HL-60/S4 treated with phorbol 12-myristate 13-acetate at 8.2 ng/mL for 4 days and 3 days (cell line): ENCODE measurements around the gene FAM110C.
"Not testable (repeated sequence)": the region's sequence is repeated elsewhere in the genome, so short reads cannot be mapped to it uniquely, and the experiment has no call there.

Experiments used
- in situ Hi-C: fragments of 300-500 bp; cut with MboI; formaldehyde crosslinking; loops from 2 replicates; pipeline ENCODE4 v1.15.0; 2022; ENCODE audit warnings: low sequenced_read_pairs

FAM110C gene

GRCh38 chr2:46471-47345 lies at the start of gene FAM110C:
Gene FAM110C (minus strand): TSS chr2:46505. CDS start chr2:46385, 120 bp downstream.
- in situ Hi-C loops, result no loop called here

- in situ Hi-C loops, result no loop called here
Observed at GRCh38 chr2:92326-92725, 46.0 kb upstream of the FAM110C start.

- in situ Hi-C loops, result no loop called here
Observed at GRCh38 chr2:90645-91312, 44.5 kb upstream of the FAM110C start.

GRCh38 chr2:85761-86160 lies 39.5 kb upstream of the FAM110C start:
- in situ Hi-C loops, result no loop called here

GRCh38 chr2:84121-84520 lies 37.8 kb upstream of the FAM110C start:
- in situ Hi-C loops, result no loop called here

GRCh38 chr2:80971-81736 lies 34.8 kb upstream of the FAM110C start:
- in situ Hi-C loops, result no loop called here

- in situ Hi-C loops, result no loop called here
Observed at GRCh38 chr2:80378-80777, 34.1 kb upstream of the FAM110C start.

- in situ Hi-C loops, result no loop called here
Observed at GRCh38 chr2:71309-72035, 25.2 kb upstream of the FAM110C start.

- in situ Hi-C loops, result no loop called here
Observed at GRCh38 chr2:69366-70344, 23.4 kb upstream of the FAM110C start.

GRCh38 chr2:68637-69036 lies 22.3 kb upstream of the FAM110C start:
- in situ Hi-C loops, result not testable (repeated sequence)

GRCh38 chr2:66853-67252 lies 20.5 kb upstream of the FAM110C start:
- in situ Hi-C loops, result no loop called here

- in situ Hi-C loops, result no loop called here
Observed at GRCh38 chr2:65121-65520, 18.8 kb upstream of the FAM110C start.

GRCh38 chr2:55587-56448 lies 9.5 kb upstream of the FAM110C start:
- in situ Hi-C loops, result no loop called here

GRCh38 chr2:51613-52012 lies 5.3 kb upstream of the FAM110C start:
- in situ Hi-C loops, result no loop called here

- in situ Hi-C loops, result no loop called here
Observed at GRCh38 chr2:47737-48136, 1.4 kb upstream of the FAM110C start.

GRCh38 chr2:47346-47725 lies 1.0 kb upstream of the FAM110C start:
- in situ Hi-C loops, result no loop called here

- in situ Hi-C loops, result no loop called here
Observed at GRCh38 chr2:46131-46470, 204 bp downstream of the FAM110C start.

GRCh38 chr2:45342-46130 lies 769 bp downstream of the FAM110C start:
- in situ Hi-C loops, result no loop called here
